ENCODE data around the gene ANKRD63. TPM values are rescaled to one million over a fixed set of nuclear protein-coding genes. Genes with fewer than 3 reads are reported as not detected.

ANKRD63 gene
- total and polyA plus RNA-seq, 2 of the 8 experiments (the other 6 are each of a cell fraction or from before 2014, with no cell fraction given), result 0.18 to 0.26 TPM

- peak; percentile 88 for TF ChIP-seq SP1 (IDR thresholded peaks at IDR 0.05; ENCODE audit: low read depth, low read length)
- peak; percentile 64 for TF ChIP-seq TAF1 (IDR thresholded peaks at IDR 0.05; ENCODE audit: low read depth, low read length)
- no peak for TF ChIP-seq RBBP5 (IDR thresholded peaks at IDR 0.05; ENCODE audit: borderline replicate concordance, low read depth, low read length)
- no peak for TF ChIP-seq RFX5 (IDR thresholded peaks at IDR 0.05; ENCODE audit: borderline replicate concordance, low read depth, low read length)
- TF ChIP-seq CHD7 (IDR thresholded peaks at IDR 0.05; ENCODE audit: insufficient replicate concordance, low read length), result no peak
- no peak for TF ChIP-seq SAP30 (IDR thresholded peaks at IDR 0.05; ENCODE audit: insufficient read depth, insufficient replicate concordance, low read length)
- peak in 1 of 2 experiments; percentile 49; a peak in 1 of 3 replicates for TF ChIP-seq POLR2A (IDR thresholded peaks at IDR 0.05; ENCODE audit: control extremely low read depth in 1 of 2, low read depth in 2 of 2, low read length in 2 of 2)
- peak; percentile 90 to 98 for TF ChIP-seq SIN3A (conservative IDR thresholded peaks at IDR 0.05 in 1 of 2, IDR thresholded peaks at IDR 0.05 in 1 of 2; ENCODE audit: low read depth in 1 of 2, low read length in 2 of 2)
- no peak for TF ChIP-seq ATF3 (IDR thresholded peaks at IDR 0.05; ENCODE audit: insufficient read depth, low read depth, low read length)
Measured at GRCh38 chr15:40323239-40323952, 40.5 kb upstream of the ANKRD63 start, which contains the start of gene INAFM2 (continued).

Measured in H1 (cell line).